HEK293 (cell line): ENCODE measurements around the gene CDK12.

ENCODE experiments used
- CTCF ChIA-PET: fragments of 350-600 bp; formaldehyde crosslinking; extraction: SDS; loops from one replicate; lab custom pipeline; 2021; ENCODE audit warnings: antibody characterized with exemption; lab: Yijun Ruan, JAX
- POLR2A ChIA-PET: fragments of 300-600 bp; formaldehyde crosslinking; extraction: SDS; loops from one replicate; lab custom pipeline; 2020; ENCODE audit warnings: antibody characterized with exemption, inconsistent platforms; lab: Yijun Ruan, JAX
- H3K27ac ChIP-seq: fragments of 200-500 bp; sonication (Bioruptor generic); 2 replicates; pipeline ENCODE4 v1.5.1; 2014; ENCODE audit warnings: low read depth, low read length, control low read depth, inconsistent platforms; ENCODE audit errors: extremely low read depth
- H3K36me3 ChIP-seq, 2 experiments: fragments of 200-500 bp in 1 of 2; sonication (Bioruptor generic) in 1 of 2; 1 replicate in 1 of 2; 2 replicates in 1 of 2; pipeline ENCODE4 v1.5.1; 2014 to 2017; ENCODE audit warnings: inconsistent platforms in 2 of 2, low read length in 2 of 2; ENCODE audit not compliant: control insufficient read depth in 2 of 2, insufficient read depth in 1 of 2
- H3K4me1 ChIP-seq: fragments of 200-500 bp; sonication (Bioruptor generic); 2 replicates; pipeline ENCODE4 v1.5.1; 2014; ENCODE audit warnings: mild to moderate bottlenecking, low read length, inconsistent platforms; ENCODE audit not compliant: control insufficient read depth, insufficient read depth
- H3K4me3 ChIP-seq: 2 replicates; pipeline ENCODE4 v1.5.1; 2011; ENCODE audit warnings: low read depth, mild to moderate bottlenecking, control low read depth, low read length, moderate library complexity
- H3K9me3 ChIP-seq: fragments of 200-500 bp; sonication (Bioruptor generic); 2 replicates; pipeline ENCODE4 v1.5.1; 2014; ENCODE audit warnings: low read depth, low read length, inconsistent platforms; ENCODE audit not compliant: control insufficient read depth, insufficient read depth
- CTCF ChIP-seq: fragments of 450-650 bp; formaldehyde crosslinking; IDR thresholded peaks from 2 replicates; pipeline ENCODE4 v1.5.1; 2016; ENCODE audit warnings: missing biosample characterization, missing genetic modification characterization
- GFI1B ChIP-seq: fragments of 450-650 bp; formaldehyde crosslinking; IDR thresholded peaks from 2 replicates; pipeline ENCODE4 v1.5.1; 2016; ENCODE audit warnings: missing biosample characterization, missing genetic modification characterization
- HIC1 ChIP-seq: fragments of 450-650 bp; formaldehyde crosslinking; IDR thresholded peaks from 2 replicates; pipeline ENCODE4 v1.5.1; 2016; ENCODE audit warnings: missing biosample characterization, missing genetic modification characterization
- KLF16 ChIP-seq: fragments of 450-650 bp; formaldehyde crosslinking; IDR thresholded peaks from 2 replicates; pipeline ENCODE4 v1.5.1; 2017; ENCODE audit warnings: missing biosample characterization, missing genetic modification characterization
- SP7 ChIP-seq: fragments of 450-650 bp; formaldehyde crosslinking; IDR thresholded peaks from 2 replicates; pipeline ENCODE4 v1.5.1; 2016; ENCODE audit warnings: missing biosample characterization, missing genetic modification characterization
- ZBTB20 ChIP-seq: fragments of 450-650 bp; formaldehyde crosslinking; IDR thresholded peaks from 2 replicates; pipeline ENCODE4 v1.5.1; 2016; ENCODE audit warnings: missing biosample characterization, missing genetic modification characterization
- ZBTB7A ChIP-seq: fragments of 450-650 bp; formaldehyde crosslinking; IDR thresholded peaks from 2 replicates; pipeline ENCODE4 v1.5.1; 2016; ENCODE audit warnings: low read depth, missing biosample characterization, missing genetic modification characterization
- ZBTB8A ChIP-seq: fragments of 450-650 bp; formaldehyde crosslinking; IDR thresholded peaks from 2 replicates; pipeline ENCODE4 v1.5.1; 2016; ENCODE audit warnings: missing biosample characterization, missing genetic modification characterization
- ZNF274 ChIP-seq, 2 experiments: fragments of 200-500 bp in 1 of 2; fragments of 450-650 bp in 1 of 2; sonication (Bioruptor generic) in 1 of 2; formaldehyde crosslinking in 1 of 2; IDR thresholded peaks; 2 replicates each; pipeline versions ENCODE4 v1.5.1 to v1.6.1; 2014 to 2016; ENCODE audit warnings: borderline replicate concordance in 1 of 2, inconsistent platforms in 1 of 2, low read length in 1 of 2, missing biosample characterization in 1 of 2, missing genetic modification characterization in 1 of 2
- ZNF324 ChIP-seq: fragments of 450-650 bp; formaldehyde crosslinking; IDR thresholded peaks from 2 replicates; pipeline ENCODE4 v1.5.1; 2016; ENCODE audit warnings: missing biosample characterization, missing genetic modification characterization
- ZNF398 ChIP-seq: fragments of 450-650 bp; formaldehyde crosslinking; IDR thresholded peaks from 2 replicates; pipeline ENCODE4 v1.5.1; 2017; ENCODE audit warnings: missing biosample characterization, missing genetic modification characterization
- ZNF416 ChIP-seq: fragments of 450-650 bp; formaldehyde crosslinking; IDR thresholded peaks from 2 replicates; pipeline ENCODE4 v1.5.1; 2016; ENCODE audit warnings: missing biosample characterization, missing genetic modification characterization
- ZNF426 ChIP-seq: fragments of 450-650 bp; formaldehyde crosslinking; IDR thresholded peaks from 2 replicates; pipeline ENCODE4 v1.5.1; 2017; ENCODE audit warnings: missing biosample characterization, missing genetic modification characterization, mild to moderate bottlenecking, inconsistent platforms, moderate library complexity
- ZNF449 ChIP-seq: fragments of 450-650 bp; formaldehyde crosslinking; IDR thresholded peaks from 2 replicates; pipeline ENCODE4 v1.5.1; 2017; ENCODE audit warnings: missing biosample characterization, mild to moderate bottlenecking, missing genetic modification characterization, moderate library complexity
- ZNF544 ChIP-seq: fragments of 450-650 bp; formaldehyde crosslinking; IDR thresholded peaks from 2 replicates; pipeline ENCODE4 v1.5.0; 2017; ENCODE audit warnings: missing biosample characterization, missing genetic modification characterization
- ZNF548 ChIP-seq: fragments of 450-650 bp; formaldehyde crosslinking; IDR thresholded peaks from 2 replicates; pipeline ENCODE4 v1.5.1; 2016; ENCODE audit warnings: missing biosample characterization, missing genetic modification characterization
- ZNF549 ChIP-seq: fragments of 450-650 bp; IDR thresholded peaks from 2 replicates; pipeline ENCODE4 v1.5.1; 2018; ENCODE audit warnings: missing biosample characterization, missing genetic modification characterization, mild to moderate bottlenecking, inconsistent platforms, moderate library complexity
- ZNF596 ChIP-seq: fragments of 450-650 bp; IDR thresholded peaks from 2 replicates; pipeline ENCODE4 v1.5.0; 2018; ENCODE audit warnings: missing biosample characterization, mild to moderate bottlenecking, missing genetic modification characterization, moderate library complexity
- ZNF707 ChIP-seq: fragments of 450-650 bp; formaldehyde crosslinking; IDR thresholded peaks from 2 replicates; pipeline ENCODE4 v1.5.1; 2016; ENCODE audit warnings: missing biosample characterization, missing genetic modification characterization
- ZNF792 ChIP-seq: fragments of 450-650 bp; formaldehyde crosslinking; IDR thresholded peaks from 2 replicates; pipeline ENCODE4 v1.5.1; 2016; ENCODE audit warnings: missing biosample characterization, missing genetic modification characterization
- ZSCAN30 ChIP-seq: fragments of 450-650 bp; IDR thresholded peaks from 2 replicates; pipeline ENCODE4 v1.5.1; 2018; ENCODE audit warnings: missing biosample characterization, mild to moderate bottlenecking, missing genetic modification characterization, moderate library complexity

The CDK12 gene

GRCh38 chr17:39548494-39549225 lies 87.4 kb downstream of the CDK12 start:
- Histone ChIP-seq H3K4me3 (no peak overlapping the region), H3K9me3 (no peaks in the 10 kb centered on the region), H3K4me1 (no peaks in the 10 kb centered on the region), H3K36me3 (peaks cover 17 to 68% of the 10 kb centered on the region in 2 experiments), H3K27ac (no peak overlapping the region)
- no peak for TF ChIP-seq ZNF274 (IDR thresholded peaks at IDR 0.05; ENCODE audit: low read length)
- TF ChIP-seq ZNF274 (tag by site-specific recombination; IDR thresholded peaks at IDR 0.05; ENCODE audit: borderline replicate concordance), result no peak
- no peak for TF ChIP-seq ZNF549 (tag by site-specific recombination)
- CTCF ChIA-PET, result interaction anchor here (0.6 to 19.7 kb wide), 32 partner anchors 8 to 342 kb away, joined by 3 to 475 read pairs (median 6); partner anchors contain the start of genes MIEN1 and PPP1R1B
- POLR2A ChIA-PET, result interaction anchor here (1.3 kb wide), 1 partner anchor 206 kb away, joined by 4 read pairs; no protein-coding TSS in a partner anchor

GRCh38 chr17:39549747-39550573 lies 88.7 kb downstream of the CDK12 start:
- Histone ChIP-seq H3K4me1 (no peaks in the 10 kb centered on the region), H3K9me3 (no peaks in the 10 kb centered on the region), H3K27ac (no peak overlapping the region), H3K4me3 (no peak overlapping the region), H3K36me3 (peaks cover 17 to 73% of the 10 kb centered on the region in 2 experiments)
- POLR2A ChIA-PET, result no interaction called here
- TF ChIP-seq ZNF324 (tag by site-specific recombination) (no peak), ZNF449 (tag by site-specific recombination) (peak; percentile 92), KLF16 (tag by site-specific recombination) (no peak), ZBTB7A (tag by site-specific recombination) (no peak), ZNF398 (tag by site-specific recombination) (no peak), ZNF707 (tag by site-specific recombination) (no peak), HIC1 (tag by site-specific recombination) (peak; percentile 51; the same call in 1 of the 2 replicates), ZNF416 (tag by site-specific recombination) (no peak), ZBTB20 (tag by site-specific recombination) (no peak), ZNF792 (tag by site-specific recombination) (no peak), CTCF (tag by site-specific recombination) (no peak), ZSCAN30 (tag by site-specific recombination) (no peak), ZNF596 (tag by site-specific recombination) (peak; percentile 63; the same call in 1 of the 2 replicates), ZNF548 (tag by site-specific recombination) (no peak), ZBTB8A (no peak), ZNF426 (no peak), SP7 (no peak), GFI1B (tag by site-specific recombination) (no peak), ZNF544 (tag by site-specific recombination) (no peak)
- CTCF ChIA-PET, result interaction anchor here (0.7 to 19.7 kb wide), 11 partner anchors 9 to 343 kb away, joined by 3 to 475 read pairs (median 5); partner anchors contain the start of gene PPP1R1B
